Calu3 (cell line): Measurements from ENCODE around the gene DNAJC15. TPM values are rescaled to one million over a fixed set of nuclear protein-coding genes. Genes with fewer than 3 reads are reported as not detected.
"Not testable (repeated sequence)": the region's sequence is repeated elsewhere in the genome, so short reads cannot be mapped to it uniquely, and the experiment has no call there.

Experiments
- BruUV-seq: library from RNA; stranded (reverse); fragments of 400-500 nt; replicated peaks from 2 replicates; lab custom pipeline; 2021; lab: Mats Ljungman, UMichigan
- CTCF ChIA-PET: fragments of 300-600 bp; sonication (Branson Sonifier 250); formaldehyde crosslinking; loops from one replicate; lab custom pipeline; 2022; ENCODE audit warnings: antibody characterized with exemption; lab: Charles Lee
- DNase-seq: peaks from one replicate; pipeline ENCODE4 v3.0.0; 2022
- H3K27ac Mint-ChIP-seq: one replicate; pipeline ENCODE4 v1.8.0; 2022; ENCODE audit warnings: mixed read lengths; ENCODE audit not compliant: unreplicated experiment
- H3K27me3 Mint-ChIP-seq: one replicate; pipeline ENCODE4 v1.8.0; 2022; ENCODE audit warnings: mixed read lengths; ENCODE audit not compliant: unreplicated experiment
- H3K36me3 Mint-ChIP-seq: one replicate; pipeline ENCODE4 v1.8.0; 2022; ENCODE audit warnings: mild to moderate bottlenecking, moderate library complexity, mixed read lengths; ENCODE audit not compliant: insufficient read depth, unreplicated experiment
- H3K4me1 Mint-ChIP-seq: one replicate; pipeline ENCODE4 v1.8.0; 2022; ENCODE audit warnings: mild to moderate bottlenecking, low read depth, mixed read lengths; ENCODE audit not compliant: unreplicated experiment
- H3K4me3 Mint-ChIP-seq: one replicate; pipeline ENCODE4 v1.8.0; 2022; ENCODE audit warnings: mild to moderate bottlenecking, low read depth, moderate library complexity, mixed read lengths; ENCODE audit not compliant: unreplicated experiment
- H3K9me3 Mint-ChIP-seq: one replicate; pipeline ENCODE4 v1.8.0; 2022; ENCODE audit warnings: low read depth, mixed read lengths; ENCODE audit not compliant: unreplicated experiment
- CTCF ChIP-seq: fragments of 200-600 bp; IDR thresholded peaks from one replicate; pipeline ENCODE4 v1.8.0; 2022; ENCODE audit warnings: antibody characterized with exemption; ENCODE audit not compliant: unreplicated experiment
- intact Hi-C: fragments of 100-400 bp; cut with micrococcal nuclease; formaldehyde crosslinking; loops from one replicate; pipeline ENCODE4 v1.10.0; 2022; ENCODE audit not compliant: unreplicated experiment
- total RNA-seq: library from RNA; stranded (reverse); gene quantifications from 2 replicates; pipeline ENCODE4 v1.2.3, GENCODE V29; 2022

Gene DNAJC15
- total RNA-seq, 1 experiment from 2014 or later: 13.1 TPM

GRCh38 chr13:43041369-43041921 lies 18.1 kb downstream of the DNAJC15 start:
- peaks cover 9% of the 10 kb centered on the region for H3K36me3 Mint-ChIP-seq
- no peaks in the 10 kb centered on the region for H3K9me3 Mint-ChIP-seq
- no peaks in the 10 kb centered on the region for H3K27me3 Mint-ChIP-seq
- no peak for TF ChIP-seq CTCF
- BruUV-seq: no TSS peak
- DNase-seq: no peak
- no peak overlapping the region for H3K27ac Mint-ChIP-seq
- CTCF ChIA-PET: no interaction called here
- intact Hi-C loops: loop anchor here (10.0 kb wide), 1 partner anchor 47 kb away; the partner anchor contains the start of gene EPSTI1
- peaks cover 60% of the 10 kb centered on the region for H3K4me1 Mint-ChIP-seq
- no peak overlapping the region for H3K4me3 Mint-ChIP-seq

- intact Hi-C loops: loop anchor here (10.0 kb wide), 1 partner anchor 48 kb away; the partner anchor contains the start of gene EPSTI1
- no peak for TF ChIP-seq CTCF
- H3K27me3 Mint-ChIP-seq: no peaks in the 10 kb centered on the region
- H3K36me3 Mint-ChIP-seq: peaks cover 9% of the 10 kb centered on the region
- H3K4me3 Mint-ChIP-seq: no peak overlapping the region
- peaks cover 66% of the 10 kb centered on the region for H3K4me1 Mint-ChIP-seq
- H3K27ac Mint-ChIP-seq: peak overlapping the region; percentile 50
- BruUV-seq: no TSS peak
- no peak for DNase-seq
- H3K9me3 Mint-ChIP-seq: no peaks in the 10 kb centered on the region
- CTCF ChIA-PET: no interaction called here
Measured at GRCh38 chr13:43042410-43042921, 19.1 kb downstream of the DNAJC15 start.

- intact Hi-C loops: loop anchor here (10.0 kb wide), 1 partner anchor 50 kb away; the partner anchor contains the start of gene EPSTI1
- H3K9me3 Mint-ChIP-seq: no peaks in the 10 kb centered on the region
- H3K27ac Mint-ChIP-seq: peak overlapping the region; percentile 91
- H3K4me1 Mint-ChIP-seq: peaks cover 63% of the 10 kb centered on the region
- DNase-seq: no peak
- TSS peak; percentile 92 for BruUV-seq
- no peak for TF ChIP-seq CTCF
- CTCF ChIA-PET: no interaction called here
- H3K27me3 Mint-ChIP-seq: no peaks in the 10 kb centered on the region
- H3K4me3 Mint-ChIP-seq: peak overlapping the region; percentile 61
- H3K36me3 Mint-ChIP-seq: peaks cover 5% of the 10 kb centered on the region
Measured at GRCh38 chr13:43044720-43045301, 21.4 kb downstream of the DNAJC15 start.

GRCh38 chr13:43045302-43045773 lies 22.0 kb downstream of the DNAJC15 start:
- DNase-seq: peak; percentile 75

More at GRCh38 chr13:43045302-43045773, 22.0 kb downstream of the DNAJC15 start:
- H3K27me3 Mint-ChIP-seq, CTCF ChIA-PET, H3K36me3 Mint-ChIP-seq, H3K9me3 Mint-ChIP-seq, BruUV-seq: not testable (repeated sequence)
- H3K4me1 Mint-ChIP-seq: peaks cover 58% of the 10 kb centered on the region
- H3K4me3 Mint-ChIP-seq: peak overlapping the region; percentile 61
- H3K27ac Mint-ChIP-seq: peak overlapping the region; percentile 91
- intact Hi-C loops: loop anchor here (10.0 kb wide), 1 partner anchor 51 kb away; the partner anchor contains the start of gene EPSTI1
